ENCODE results near the gene ATG14.

DNA sequence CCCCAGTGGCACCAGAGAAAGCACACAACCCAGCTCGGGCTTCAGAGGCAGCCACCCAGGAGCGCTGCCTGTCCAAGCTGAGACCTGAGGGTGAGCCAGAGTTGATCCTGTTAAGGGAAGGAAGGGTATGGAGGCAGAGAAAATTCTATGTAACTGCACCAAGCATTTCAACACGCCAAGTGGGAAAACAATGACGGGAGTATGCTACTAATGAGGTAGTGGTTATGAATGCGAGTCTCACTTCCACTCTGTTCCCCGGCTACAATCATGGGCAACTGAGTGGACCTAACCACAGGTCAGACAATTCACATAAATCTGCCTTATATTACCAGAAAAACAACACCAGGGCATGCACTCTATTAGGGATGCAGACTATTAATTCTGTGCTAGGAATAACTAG is 9.9 kb downstream of the ATG14 start:
- no peak for TF ChIP-seq CHD2 (IDR thresholded peaks at IDR 0.05; ENCODE audit: low read length, partially characterized antibody)
- TF ChIP-seq, protein P1, sequence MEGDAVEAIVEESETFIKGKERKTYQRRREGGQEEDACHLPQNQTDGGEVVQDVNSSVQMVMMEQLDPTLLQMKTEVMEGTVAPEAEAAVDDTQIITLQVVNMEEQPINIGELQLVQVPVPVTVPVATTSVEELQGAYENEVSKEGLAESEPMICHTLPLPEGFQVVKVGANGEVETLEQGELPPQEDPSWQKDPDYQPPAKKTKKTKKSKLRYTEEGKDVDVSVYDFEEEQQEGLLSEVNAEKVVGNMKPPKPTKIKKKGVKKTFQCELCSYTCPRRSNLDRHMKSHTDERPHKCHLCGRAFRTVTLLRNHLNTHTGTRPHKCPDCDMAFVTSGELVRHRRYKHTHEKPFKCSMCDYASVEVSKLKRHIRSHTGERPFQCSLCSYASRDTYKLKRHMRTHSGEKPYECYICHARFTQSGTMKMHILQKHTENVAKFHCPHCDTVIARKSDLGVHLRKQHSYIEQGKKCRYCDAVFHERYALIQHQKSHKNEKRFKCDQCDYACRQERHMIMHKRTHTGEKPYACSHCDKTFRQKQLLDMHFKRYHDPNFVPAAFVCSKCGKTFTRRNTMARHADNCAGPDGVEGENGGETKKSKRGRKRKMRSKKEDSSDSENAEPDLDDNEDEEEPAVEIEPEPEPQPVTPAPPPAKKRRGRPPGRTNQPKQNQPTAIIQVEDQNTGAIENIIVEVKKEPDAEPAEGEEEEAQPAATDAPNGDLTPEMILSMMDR (IDR thresholded peaks at IDR 0.05) = no peak
- no peak for TF ChIP-seq RFX5 (IDR thresholded peaks at IDR 0.05; ENCODE audit: low read length)
- no peak for TF ChIP-seq RAD21 (IDR thresholded peaks at IDR 0.05; ENCODE audit: low read length)
- TF ChIP-seq GABPA (IDR thresholded peaks at IDR 0.05; ENCODE audit: low read depth) = no peak
- no peak for TF ChIP-seq YY1 (IDR thresholded peaks at IDR 0.05; ENCODE audit: low read depth)
- no peak for TF ChIP-seq POLR2AphosphoS5 (IDR thresholded peaks at IDR 0.05; ENCODE audit: low read depth, low read length)
- no peak for TF ChIP-seq JUND (IDR thresholded peaks at IDR 0.05)
- TF ChIP-seq, protein P2, sequence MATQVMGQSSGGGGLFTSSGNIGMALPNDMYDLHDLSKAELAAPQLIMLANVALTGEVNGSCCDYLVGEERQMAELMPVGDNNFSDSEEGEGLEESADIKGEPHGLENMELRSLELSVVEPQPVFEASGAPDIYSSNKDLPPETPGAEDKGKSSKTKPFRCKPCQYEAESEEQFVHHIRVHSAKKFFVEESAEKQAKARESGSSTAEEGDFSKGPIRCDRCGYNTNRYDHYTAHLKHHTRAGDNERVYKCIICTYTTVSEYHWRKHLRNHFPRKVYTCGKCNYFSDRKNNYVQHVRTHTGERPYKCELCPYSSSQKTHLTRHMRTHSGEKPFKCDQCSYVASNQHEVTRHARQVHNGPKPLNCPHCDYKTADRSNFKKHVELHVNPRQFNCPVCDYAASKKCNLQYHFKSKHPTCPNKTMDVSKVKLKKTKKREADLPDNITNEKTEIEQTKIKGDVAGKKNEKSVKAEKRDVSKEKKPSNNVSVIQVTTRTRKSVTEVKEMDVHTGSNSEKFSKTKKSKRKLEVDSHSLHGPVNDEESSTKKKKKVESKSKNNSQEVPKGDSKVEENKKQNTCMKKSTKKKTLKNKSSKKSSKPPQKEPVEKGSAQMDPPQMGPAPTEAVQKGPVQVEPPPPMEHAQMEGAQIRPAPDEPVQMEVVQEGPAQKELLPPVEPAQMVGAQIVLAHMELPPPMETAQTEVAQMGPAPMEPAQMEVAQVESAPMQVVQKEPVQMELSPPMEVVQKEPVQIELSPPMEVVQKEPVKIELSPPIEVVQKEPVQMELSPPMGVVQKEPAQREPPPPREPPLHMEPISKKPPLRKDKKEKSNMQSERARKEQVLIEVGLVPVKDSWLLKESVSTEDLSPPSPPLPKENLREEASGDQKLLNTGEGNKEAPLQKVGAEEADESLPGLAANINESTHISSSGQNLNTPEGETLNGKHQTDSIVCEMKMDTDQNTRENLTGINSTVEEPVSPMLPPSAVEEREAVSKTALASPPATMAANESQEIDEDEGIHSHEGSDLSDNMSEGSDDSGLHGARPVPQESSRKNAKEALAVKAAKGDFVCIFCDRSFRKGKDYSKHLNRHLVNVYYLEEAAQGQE (IDR thresholded peaks at IDR 0.05; ENCODE audit: low read depth, low read length) = no peak
- TF ChIP-seq EP300 (IDR thresholded peaks at IDR 0.05; ENCODE audit: borderline replicate concordance in 1 of 2, low read depth in 1 of 2, low read length in 1 of 2) = no peak
- no peak for TF ChIP-seq EZH2phosphoT487 (IDR thresholded peaks at IDR 0.05; ENCODE audit: borderline replicate concordance, low read depth)
- no peak for TF ChIP-seq MXI1 (IDR thresholded peaks at IDR 0.05; ENCODE audit: low read depth, low read length)
- no peak for TF ChIP-seq NFIC (IDR thresholded peaks at IDR 0.05; ENCODE audit: borderline replicate concordance)

All from SK-N-SH (cell line).